HG03039 (cell line): ENCODE results near the gene HERPUD1.
"Not testable (repeated sequence)": the region's sequence is repeated elsewhere in the genome, so short reads cannot be mapped to it uniquely, and the experiment has no call there.

ENCODE experiments used
- ATAC-seq: cut with Tn5 transposase; IDR thresholded peaks from one replicate; pipeline ENCODE4 v1.9.1; 2021; ENCODE audit warnings: mild to moderate bottlenecking, moderate library complexity; ENCODE audit not compliant: unreplicated experiment

HERPUD1 gene, protein sequence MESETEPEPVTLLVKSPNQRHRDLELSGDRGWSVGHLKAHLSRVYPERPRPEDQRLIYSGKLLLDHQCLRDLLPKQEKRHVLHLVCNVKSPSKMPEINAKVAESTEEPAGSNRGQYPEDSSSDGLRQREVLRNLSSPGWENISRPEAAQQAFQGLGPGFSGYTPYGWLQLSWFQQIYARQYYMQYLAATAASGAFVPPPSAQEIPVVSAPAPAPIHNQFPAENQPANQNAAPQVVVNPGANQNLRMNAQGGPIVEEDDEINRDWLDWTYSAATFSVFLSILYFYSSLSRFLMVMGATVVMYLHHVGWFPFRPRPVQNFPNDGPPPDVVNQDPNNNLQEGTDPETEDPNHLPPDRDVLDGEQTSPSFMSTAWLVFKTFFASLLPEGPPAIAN

DNA sequence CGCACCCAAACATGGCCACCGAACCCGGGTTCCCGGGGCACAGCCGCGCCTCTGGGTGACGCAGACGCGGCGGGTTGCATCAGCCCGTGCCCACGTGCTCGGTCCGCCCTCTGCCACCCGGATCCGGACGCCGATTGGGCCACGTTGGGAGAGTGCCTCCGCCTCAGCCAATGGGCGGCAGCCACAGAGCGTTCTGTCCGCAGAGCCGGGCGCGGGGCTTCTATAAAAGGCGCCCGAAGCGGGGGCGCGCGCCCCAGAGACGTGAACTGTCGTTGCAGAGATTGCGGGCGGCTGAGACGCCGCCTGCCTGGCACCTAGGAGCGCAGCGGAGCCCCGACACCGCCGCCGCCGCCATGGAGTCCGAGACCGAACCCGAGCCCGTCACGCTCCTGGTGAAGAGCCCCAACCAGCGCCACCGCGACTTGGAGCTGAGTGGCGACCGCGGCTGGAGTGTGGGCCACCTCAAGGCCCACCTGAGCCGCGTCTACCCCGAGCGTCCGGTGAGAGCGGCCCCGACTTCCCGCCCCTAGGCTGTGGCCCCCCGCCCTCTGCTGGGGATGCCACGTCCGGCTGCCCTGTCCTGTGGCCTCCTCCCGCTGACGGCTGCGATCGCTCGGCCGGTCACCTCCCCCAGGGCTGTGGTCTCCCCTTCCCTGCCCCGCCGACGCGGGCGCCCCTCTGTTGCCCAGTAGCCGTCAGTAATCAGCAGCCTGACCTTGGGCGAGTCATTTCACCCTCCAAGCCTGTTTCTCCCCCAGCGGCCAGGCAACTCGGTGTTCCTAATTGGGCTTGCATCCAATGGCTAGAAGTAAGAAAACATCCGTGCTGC, at the start of gene HERPUD1:
TSS of gene HERPUD1 (plus strand) at position 251 of the 829 bp plus-strand sequence. CDS start at position 354, 103 bp downstream.
- ATAC-seq, result peak; percentile 92

DNA sequence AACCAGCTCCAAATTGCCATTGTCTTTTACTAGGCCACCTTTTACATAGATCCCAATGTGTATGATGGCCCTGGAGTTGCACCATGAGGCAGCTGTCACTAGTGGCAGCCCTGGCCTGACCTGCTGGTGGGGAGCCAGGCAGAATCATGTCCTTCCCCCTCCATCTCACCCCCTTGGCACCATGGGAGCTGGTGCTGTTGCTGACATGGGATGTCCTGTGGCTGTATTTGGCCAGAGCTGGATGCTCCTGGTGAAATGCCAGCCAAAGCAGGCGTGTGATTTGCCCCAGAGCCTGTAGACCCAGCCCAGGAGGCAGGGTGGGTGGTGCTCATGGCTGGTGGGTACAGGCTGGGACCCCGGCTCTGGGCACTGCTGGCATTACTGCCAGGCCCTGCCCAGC, 48.4 kb upstream of the HERPUD1 start:
- no peak for ATAC-seq

DNA sequence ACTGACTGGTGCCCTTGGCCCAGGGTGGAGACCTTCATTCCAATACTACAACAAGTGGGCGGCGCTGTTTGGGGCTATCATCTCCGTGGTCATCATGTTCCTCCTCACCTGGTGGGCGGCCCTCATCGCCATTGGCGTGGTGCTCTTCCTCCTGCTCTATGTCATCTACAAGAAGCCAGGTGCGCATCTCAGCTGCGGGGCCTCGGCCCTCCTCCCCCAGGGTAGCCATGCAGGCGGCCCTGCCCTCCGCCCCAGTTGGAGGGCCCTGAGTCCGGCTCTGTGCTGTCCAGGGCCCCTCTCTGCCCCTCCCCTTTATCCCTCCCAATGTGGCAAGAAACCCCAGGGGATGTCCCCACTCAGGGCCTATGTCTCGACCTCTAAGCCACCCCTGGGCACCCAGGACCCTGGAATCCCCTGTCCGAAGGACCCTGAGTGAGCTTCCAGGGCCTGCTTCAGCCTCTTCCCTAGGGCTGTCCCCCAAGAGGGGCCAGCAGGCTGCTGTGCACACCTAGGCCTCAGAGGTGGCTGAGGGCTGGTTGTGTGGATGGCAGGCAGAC, 47.8 kb upstream of the HERPUD1 start:
- ATAC-seq, result no peak

DNA sequence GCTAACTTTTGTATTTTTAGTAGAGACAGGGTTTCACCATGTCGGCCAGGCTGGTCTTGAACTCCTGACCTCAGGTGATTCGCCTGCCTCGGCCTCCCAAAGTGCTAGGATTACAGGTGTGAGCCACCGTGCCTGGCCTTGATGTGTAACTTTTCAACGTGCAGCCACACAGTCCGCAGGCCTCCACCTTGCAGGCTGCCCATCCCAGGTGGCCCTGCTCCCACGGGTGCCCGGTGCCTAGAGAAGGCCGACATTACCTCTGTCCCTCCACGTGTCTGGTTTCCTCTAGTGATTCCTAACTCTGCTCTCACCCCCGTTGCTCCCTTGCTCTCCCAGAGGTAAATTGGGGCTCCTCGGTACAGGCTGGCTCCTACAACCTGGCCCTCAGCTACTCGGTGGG, 47.0 kb upstream of the HERPUD1 start:
- ATAC-seq, result not testable (repeated sequence)

DNA sequence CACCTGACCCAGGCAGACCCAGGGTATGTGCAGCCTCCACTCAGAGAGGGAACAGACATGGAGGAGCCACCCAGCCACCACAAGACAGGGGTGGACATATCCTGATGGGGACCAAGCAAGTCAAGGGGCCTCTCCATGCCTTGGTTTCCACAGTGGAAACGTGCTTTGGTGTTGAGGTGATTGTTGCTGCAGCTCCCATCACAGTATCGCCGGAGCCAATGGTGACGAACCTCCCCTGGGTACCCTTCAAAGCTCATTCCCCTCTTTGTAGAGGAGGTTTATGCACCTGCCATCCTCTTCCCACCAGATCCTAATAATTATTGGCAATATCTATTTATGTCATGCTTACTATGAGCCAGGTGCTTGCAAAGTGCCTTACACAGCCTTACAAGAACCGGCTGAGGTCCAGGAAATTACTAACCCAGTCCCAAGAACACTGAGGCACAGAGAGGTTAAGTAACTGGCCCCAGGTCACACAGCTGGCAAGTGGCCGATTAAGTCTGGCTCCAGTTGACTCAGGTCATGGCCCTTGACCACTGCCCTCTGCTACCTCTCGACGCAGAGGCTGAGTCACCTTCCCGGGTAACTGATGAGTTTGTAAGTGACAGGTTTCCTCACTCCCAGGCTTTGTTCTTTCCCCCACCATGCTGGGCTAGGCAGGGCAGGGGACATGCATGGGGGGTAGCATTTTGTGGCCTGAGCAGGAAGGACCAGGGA, 46.3 kb upstream of the HERPUD1 start:
- no peak for ATAC-seq

DNA sequence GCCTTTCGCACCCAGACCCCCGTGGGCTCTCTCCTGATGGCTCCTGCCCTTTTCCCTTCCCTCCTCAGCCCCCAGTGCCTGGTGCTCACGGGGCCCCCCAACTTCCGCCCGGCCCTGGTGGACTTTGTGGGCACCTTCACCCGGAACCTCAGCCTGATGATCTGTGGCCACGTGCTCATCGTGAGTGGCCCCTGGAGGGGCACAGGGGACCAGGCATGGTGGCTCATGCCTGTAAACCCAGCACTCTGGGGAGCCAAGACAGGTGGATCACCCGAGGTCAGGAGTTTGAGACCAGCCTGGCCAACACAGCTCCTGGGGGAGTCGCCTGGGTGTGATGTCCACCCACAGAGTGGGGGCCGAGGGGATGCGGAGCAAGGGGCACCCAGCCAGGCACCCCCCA, 45.6 kb upstream of the HERPUD1 start:
- no peak for ATAC-seq

DNA sequence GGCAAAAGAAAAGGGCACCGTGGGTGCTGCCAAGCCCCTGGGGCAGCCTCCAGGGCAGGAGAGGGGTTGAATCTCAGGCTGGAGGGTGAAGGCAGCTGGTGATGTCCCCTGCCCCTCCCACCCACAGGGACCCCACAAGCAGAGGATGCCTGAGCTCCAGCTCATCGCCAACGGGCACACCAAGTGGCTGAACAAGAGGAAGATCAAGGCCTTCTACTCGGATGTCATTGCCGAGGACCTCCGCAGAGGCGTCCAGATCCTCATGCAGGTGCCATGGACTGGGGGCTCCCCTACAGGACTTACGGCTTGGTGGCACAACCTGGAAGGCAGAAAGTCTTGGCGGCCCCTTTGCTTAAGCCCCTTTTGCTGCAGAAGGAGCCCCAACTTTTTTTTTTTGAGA, 45.1 kb upstream of the HERPUD1 start:
- ATAC-seq, result no peak

DNA sequence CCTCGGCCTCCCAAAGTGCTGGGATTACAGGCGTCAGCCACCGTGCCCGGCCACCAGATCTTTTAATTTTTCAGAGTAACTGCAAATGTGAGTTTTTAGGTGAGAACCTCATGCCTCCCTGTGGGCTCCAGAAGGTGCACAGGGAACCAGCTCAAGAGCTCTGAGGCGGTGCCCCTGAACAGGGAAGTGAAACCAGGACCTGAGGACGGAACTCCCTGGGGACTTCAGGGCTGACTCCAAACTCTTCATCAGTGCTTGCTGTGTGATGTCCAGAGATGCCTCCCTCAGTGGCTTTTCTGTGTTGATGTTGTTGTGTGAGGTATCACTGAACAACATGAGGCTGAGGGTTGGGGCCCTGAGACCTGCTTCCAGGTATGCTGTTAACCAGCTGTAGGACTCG, 43.1 kb upstream of the HERPUD1 start:
- ATAC-seq, result no peak

DNA sequence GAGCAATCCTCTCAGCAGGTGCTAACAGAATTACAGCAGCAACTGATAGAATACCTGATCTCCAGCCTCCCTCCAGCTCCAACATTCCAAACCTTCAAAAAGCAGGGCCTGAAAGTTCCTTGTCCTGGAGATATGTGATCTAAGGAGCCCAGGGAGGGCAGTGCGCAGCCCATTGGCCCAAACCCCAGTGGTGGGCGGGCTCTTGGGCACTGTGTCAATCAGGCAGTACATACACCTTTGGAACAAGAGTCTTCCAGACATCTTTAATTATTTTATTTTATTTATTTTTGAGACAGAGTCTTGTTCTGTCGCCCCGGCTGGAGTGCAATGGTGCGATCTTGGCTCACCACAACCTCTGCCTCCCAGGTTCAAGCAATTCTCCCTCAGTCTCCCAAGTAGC, 42.7 kb upstream of the HERPUD1 start:
- no peak for ATAC-seq

DNA sequence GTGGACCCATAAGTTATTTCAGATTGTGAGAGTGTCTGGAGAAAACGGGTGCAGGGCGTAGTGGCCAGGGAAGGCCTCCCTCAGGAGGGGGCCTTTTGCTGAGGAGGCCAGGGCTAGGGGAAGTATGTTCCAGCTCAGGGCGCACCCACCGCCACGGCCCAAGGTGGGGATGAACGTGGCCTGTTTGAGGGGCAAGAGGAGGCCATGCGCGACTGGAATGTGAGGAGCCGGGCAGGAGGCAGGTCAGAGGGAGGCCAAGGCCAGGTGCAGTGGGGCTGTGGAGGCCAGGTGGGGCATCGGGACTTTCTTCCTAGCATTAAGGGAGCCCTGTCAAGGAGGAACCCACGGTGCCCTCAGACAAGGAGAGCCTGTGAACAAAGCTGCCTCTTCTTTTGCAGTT, 40.3 kb upstream of the HERPUD1 start:
- ATAC-seq, result no peak

DNA sequence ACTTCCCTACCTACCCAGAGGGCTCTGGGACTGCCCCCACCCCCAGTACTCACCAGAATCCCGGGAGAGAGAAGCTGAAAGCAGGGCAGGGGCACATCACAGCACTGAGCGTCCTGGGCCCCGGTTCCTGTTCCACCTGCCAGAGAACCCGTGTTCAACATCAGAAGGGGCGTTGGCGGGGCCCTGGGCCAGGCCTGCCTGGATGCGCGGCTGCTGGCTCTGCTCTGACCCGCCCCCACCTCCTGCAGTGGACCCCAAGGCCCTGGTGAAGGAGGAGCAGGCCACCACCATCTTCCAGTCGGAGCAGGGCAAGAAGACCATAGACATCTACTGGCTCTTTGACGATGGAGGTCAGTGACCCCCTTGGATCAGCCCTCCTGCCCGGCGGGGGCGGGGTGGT, 39.2 kb upstream of the HERPUD1 start:
- ATAC-seq, result no peak

DNA sequence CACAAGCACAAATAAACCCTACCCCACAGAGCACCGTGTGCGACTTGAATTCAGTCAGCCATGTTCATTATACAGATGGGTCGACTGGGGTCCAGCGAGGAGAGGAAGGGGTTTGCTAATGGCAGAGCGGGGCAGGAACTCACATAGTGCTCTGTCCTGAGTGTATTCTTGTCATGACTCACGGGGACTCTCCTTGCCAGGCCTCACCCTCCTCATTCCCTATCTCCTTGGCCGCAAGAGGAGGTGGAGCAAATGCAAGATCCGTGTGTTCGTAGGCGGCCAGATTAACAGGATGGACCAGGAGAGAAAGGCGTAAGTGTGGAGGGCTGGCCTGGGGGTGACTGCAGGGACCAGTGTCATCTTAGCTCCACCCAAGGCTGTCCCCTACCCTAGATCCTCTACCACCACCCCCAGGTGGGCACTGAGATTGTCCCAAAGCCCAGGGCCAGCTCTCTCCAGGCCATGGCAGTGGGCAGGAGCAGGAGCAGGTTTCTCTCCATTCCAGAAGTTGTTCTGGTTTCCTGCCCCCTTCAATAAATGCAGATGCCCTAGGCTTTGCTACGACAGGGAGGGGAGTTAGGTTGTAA, 37.5 kb upstream of the HERPUD1 start:
- no peak for ATAC-seq

DNA sequence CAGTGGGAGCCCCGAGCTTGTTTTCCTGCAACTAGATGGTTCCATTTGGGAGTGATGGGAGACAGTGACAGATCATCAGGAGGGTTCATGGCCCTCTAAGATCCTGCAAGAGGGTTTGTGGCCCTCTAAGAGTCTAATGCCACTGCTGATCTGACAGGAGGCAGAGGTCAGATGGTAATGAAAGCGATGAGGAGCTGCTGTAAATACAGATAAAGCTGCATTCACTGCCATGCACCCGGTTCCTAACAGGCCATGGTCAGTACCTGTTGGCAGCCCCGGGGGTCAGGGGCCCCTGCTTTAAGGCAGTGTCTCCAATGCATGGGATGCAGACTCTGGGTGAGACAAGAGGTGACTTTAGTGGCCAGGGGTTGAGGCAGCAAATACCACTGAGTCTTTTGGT, 36.1 kb upstream of the HERPUD1 start:
- ATAC-seq, result no peak

DNA sequence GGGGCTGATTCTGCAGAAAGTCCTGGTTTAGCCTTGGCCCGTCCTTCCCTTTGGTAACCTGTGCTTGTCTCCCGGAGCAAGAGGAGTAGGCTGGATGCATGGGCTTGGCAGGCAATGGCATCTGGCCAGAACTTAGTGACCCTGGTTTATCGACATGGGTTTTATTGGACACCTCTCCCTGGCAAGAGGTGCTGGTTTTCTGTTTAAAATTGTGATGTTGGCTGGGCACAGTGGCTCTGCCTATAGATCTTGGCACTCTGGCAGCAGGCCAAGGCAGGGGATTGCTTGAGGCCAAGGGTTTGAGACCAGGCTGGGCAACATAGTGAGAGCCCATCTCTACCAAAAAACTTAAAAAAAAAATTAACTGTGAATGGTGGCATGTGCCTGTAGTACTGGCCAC, 35.7 kb upstream of the HERPUD1 start:
- ATAC-seq, result no peak

DNA sequence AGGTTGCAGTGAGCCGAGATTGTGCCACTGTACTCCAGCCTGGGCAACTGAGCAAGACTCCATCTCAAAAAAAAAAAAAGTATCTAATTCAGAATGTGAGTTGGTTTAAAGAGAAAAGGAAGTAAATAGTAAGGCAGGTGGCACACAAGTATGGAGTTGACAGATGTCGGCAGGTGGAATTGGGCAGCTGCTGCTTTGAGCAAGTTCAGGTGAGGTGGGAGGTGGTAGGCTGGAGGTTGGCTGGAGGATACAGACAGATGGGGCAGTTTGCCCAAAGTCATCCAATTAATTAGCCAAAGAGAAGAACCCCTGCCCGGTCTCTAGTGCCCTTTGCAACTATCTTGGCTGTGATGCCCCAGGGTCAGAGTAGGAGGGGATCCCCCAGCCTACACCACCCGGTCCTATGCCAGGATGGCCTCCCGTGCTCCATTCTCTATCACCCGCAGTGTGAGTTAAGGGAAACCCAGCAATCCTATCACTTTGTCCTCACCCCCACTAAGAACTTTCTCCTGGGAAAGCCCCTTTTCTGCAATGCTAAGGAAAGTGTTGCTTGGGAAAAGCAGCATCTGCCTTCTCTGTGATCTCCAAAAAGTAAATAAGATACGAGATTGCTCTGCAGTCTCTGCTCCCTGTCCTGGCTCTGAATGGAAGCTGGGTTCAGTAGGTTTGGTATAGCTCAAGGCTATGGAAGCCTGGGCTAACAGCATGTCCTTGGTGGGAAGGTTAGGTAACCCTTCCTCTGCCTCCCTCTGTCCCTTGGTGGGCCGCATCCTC, 34.7 kb upstream of the HERPUD1 start:
- ATAC-seq, result no peak

DNA sequence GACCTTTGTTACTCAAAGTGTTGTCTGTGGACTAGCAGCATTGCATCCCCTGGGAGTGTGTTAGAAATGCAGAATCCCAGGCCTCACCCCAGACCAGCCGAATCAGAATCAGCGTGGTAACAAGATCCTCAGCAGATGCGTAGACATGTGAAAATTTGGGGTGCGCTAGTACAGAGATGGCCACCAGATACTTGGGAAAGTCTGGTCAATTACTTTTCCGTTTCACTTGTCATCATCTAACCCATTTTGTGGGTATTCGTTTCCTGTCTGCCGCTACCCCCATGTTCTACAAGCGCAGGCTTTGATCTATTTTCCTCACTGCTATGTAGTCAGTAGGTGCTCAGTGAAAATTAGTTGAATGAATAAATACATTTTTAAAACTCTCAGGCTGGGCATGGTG, 33.1 kb upstream of the HERPUD1 start:
- no peak for ATAC-seq

DNA sequence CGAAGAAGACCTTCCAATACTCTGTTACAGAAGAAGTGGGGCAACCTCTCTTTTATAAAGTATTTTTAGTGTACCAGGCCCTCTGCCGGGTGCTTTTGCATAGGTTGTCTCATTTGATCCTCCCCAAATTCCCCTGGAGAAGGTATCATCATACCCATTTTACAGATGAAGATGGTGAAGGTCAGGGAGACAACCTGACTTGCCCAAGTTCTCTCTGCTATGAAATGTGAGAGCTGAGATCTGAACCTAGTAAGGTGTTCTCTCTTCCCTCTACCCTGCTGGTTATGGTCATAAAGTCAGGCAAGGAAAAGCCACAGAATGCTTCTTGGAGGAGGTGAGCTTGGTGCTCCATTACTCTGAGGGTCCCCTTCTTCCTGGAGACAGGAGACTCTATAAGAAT, 28.1 kb upstream of the HERPUD1 start:
- no peak for ATAC-seq

DNA sequence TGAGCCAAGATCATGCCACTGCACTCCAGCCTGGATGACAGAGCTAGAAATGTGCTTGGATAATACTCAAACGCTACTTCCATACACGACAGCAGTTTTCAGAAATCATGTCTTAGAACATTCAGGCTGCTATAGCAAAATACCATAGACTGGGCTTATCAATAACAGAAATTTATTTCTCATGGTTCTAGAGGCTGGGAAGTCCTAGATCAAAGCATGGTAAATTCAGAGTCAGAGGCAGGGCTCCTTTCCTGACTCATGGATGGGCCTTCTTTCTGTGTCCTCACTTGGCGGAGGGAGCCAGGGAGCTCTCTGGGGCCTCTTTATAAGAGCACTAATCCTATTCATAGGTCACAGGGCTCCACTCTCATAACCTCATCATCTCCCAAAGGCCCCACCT, 24.5 kb upstream of the HERPUD1 start:
- ATAC-seq, result no peak

DNA sequence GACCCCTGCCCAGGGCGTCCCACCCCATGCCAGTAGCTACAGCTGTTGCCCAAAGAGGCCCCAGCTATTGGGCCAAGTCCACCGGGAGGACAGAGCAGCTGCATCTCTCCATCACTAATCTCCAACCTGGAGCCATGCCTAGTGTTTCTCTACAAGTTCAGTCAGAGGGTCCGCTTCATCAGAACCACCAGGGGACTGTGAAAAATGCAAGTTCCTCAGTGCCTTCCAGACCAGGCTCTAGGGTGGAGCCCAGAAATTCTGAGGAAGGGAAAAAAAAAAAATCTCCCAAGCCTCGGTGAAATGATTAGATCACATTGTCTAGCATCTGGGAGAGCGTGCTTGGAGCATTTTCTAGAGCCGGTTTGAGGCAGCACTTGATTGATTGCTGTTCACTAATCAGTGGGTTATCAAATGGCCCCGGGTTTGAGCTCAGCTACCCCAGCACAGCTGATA, 22.4 kb upstream of the HERPUD1 start:
- no peak for ATAC-seq

DNA sequence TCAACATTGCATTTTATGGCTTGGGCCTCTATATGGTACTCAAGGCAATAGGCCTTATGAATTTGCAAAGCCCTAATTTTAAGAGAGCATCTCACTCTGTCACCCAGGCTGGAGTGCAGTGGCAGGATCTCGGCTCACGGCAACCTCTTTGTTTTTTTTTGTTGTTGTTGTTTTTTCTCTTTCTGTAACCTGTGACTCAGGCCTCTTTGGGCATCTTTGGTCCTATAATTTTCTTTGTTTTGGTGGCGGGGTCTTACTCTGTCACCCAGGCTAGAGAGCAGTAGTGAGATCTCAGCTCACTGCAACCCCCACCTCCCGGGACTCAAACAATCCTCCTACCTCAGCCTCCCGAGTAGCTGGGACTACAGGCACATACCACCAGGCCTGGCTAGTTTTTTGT, 21.8 kb upstream of the HERPUD1 start:
- no peak for ATAC-seq
